Measurements from ENCODE around the gene NSDHL.

DNA sequence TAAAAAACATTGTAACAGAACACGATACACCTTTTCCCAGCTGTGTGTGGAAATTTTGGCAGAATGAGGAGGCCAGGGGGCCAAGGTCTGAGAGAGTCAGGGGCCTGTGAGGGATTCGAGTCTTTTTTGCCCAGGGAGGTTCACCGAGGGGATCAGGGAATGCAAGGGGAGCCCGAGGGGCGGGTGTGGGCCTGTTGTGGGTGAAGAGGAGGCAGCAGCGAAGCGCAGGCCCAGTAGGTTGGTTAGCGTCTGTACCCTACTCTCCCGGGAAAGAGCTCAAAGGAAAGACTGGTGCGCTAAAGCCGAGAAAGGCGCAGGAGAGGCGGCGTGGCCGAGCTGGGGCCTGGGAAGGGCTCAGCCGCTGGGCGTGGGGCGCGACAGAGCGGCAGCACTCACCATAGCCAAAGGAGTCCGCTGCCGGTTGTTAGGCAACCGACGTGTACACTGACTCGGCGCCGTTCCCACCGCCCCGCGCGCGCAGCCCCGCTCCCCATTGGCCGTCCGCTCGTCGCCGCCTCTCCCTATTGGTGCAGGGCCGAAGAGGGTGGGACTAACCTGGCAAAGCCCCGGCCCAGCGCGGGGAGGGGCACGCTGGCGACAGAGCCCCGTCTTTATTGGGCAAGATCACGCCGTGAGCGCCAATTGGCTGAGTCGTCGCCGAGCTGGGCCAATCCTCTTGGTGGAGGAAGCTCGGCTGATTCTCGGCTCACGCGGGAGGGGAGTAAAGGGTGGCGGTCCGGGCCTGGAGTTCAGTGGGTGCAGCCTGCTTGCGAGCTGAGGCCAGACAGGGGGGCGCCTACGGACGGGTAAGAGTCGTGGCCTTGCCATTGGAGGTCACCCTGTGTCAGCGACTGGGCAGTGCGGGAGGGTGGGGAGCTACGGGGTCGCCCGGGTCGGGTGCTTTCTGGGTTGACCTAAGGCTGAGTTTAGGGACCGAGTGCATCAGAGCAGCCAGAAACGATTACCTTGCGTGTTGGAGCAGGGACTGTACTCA, at the start of gene NSDHL, which contains the start of gene CETN2:
- TF ChIP-seq, protein P1, sequence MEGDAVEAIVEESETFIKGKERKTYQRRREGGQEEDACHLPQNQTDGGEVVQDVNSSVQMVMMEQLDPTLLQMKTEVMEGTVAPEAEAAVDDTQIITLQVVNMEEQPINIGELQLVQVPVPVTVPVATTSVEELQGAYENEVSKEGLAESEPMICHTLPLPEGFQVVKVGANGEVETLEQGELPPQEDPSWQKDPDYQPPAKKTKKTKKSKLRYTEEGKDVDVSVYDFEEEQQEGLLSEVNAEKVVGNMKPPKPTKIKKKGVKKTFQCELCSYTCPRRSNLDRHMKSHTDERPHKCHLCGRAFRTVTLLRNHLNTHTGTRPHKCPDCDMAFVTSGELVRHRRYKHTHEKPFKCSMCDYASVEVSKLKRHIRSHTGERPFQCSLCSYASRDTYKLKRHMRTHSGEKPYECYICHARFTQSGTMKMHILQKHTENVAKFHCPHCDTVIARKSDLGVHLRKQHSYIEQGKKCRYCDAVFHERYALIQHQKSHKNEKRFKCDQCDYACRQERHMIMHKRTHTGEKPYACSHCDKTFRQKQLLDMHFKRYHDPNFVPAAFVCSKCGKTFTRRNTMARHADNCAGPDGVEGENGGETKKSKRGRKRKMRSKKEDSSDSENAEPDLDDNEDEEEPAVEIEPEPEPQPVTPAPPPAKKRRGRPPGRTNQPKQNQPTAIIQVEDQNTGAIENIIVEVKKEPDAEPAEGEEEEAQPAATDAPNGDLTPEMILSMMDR (IDR thresholded peaks at IDR 0.05; ENCODE audit: insufficient read depth, low read depth, low read length) = no peak
- TF ChIP-seq EZH2 (IDR thresholded peaks at IDR 0.05; ENCODE audit: insufficient read depth, low read length) = no peak

Measured in astrocyte (in vitro differentiated cells and primary cell).